Body of pancreas (tissue), 4 donors: ENCODE results near the gene MRE11. TPM values are rescaled to one million over a fixed set of nuclear protein-coding genes. Genes with fewer than 3 reads are reported as not detected.

Source experiments
- ATAC-seq: fragments of 150-250 bp; one replicate; pipeline ENCODE4 v1.9.1; 2016
- DNase-seq, 4 donors: peaks; one replicate each; pipeline ENCODE4 v3.0.0-alpha.2; 2019
- H3K27ac ChIP-seq, 4 donors: fragments of 200-600 bp; sonication (generic); 1 replicate in 3 of 4; 2 replicates in 1 of 4; pipeline versions ENCODE4 v1.5.1 to v1.6.1; 2016 to 2019; ENCODE audit warnings: mild to moderate bottlenecking in 1 of 4, mixed read lengths in 1 of 4, moderate library complexity in 1 of 4
- H3K27me3 ChIP-seq, 2 donors: fragments of 200-600 bp; sonication (generic); one replicate each; pipeline ENCODE4 v1.6.0; 2016; ENCODE audit warnings: mild to moderate bottlenecking in 1 of 2
- H3K36me3 ChIP-seq, 2 donors: fragments of 200-600 bp; sonication (generic); replicated peaks in 1 of 2; 2 replicates each; pipeline ENCODE4 v1.5.1; 2016; ENCODE audit warnings: low read depth in 2 of 2; ENCODE audit not compliant: insufficient read depth in 1 of 2
- H3K4me1 ChIP-seq: fragments of 200-600 bp; sonication (generic); one replicate; pipeline ENCODE4 v1.6.0; 2016
- H3K4me3 ChIP-seq, 2 donors: fragments of 200-600 bp; sonication (generic); 1 replicate in 1 of 2; 2 replicates in 1 of 2; pipeline ENCODE4 v1.5.1; 2016 to 2019
- H3K9me3 ChIP-seq, 3 donors: fragments of 200-600 bp; sonication (generic); 1 replicate in 2 of 3; 2 replicates in 1 of 3; pipeline ENCODE4 v1.5.1; 2016
- POLR2A ChIP-seq, 3 donors: fragments of 450-650 bp; IDR thresholded peaks; one replicate each; pipeline ENCODE4 v1.6.1; 2016; ENCODE audit warnings: antibody characterized with exemption in 3 of 3, mild to moderate bottlenecking in 2 of 3
- WGBS, 2 donors: methylation state at CpG; one replicate each; pipeline ENCODE4 v1.1.5; 2017; 5-methylcytosine and 5-hydroxymethylcytosine counted together
- intact Hi-C: fragments of 100-400 bp; cut with DNase I; formaldehyde crosslinking; loops from one replicate; pipeline ENCODE4 v1.15.1; 2023
- total RNA-seq, 2 donors: library from RNA; depleted of rRNA; stranded (reverse); fragments of >200 nt; gene quantifications; one replicate each; pipeline ENCODE4 v1.1.0, GENCODE V29; 2016
- TF ChIP-seq, protein P1 (sequence below), 7 experiments: fragments of 450-650 bp in 4 of 7; fragments of 200-600 bp in 3 of 7; sonication (generic) in 3 of 7; IDR thresholded peaks; one replicate each; pipeline ENCODE4 v1.5.1; 2016 to 2019; ENCODE audit warnings: antibody characterized with exemption in 7 of 7

MRE11 gene
- total RNA-seq, 2 donors from 2014 or later: 9.2 to 18.9 TPM

DNA sequence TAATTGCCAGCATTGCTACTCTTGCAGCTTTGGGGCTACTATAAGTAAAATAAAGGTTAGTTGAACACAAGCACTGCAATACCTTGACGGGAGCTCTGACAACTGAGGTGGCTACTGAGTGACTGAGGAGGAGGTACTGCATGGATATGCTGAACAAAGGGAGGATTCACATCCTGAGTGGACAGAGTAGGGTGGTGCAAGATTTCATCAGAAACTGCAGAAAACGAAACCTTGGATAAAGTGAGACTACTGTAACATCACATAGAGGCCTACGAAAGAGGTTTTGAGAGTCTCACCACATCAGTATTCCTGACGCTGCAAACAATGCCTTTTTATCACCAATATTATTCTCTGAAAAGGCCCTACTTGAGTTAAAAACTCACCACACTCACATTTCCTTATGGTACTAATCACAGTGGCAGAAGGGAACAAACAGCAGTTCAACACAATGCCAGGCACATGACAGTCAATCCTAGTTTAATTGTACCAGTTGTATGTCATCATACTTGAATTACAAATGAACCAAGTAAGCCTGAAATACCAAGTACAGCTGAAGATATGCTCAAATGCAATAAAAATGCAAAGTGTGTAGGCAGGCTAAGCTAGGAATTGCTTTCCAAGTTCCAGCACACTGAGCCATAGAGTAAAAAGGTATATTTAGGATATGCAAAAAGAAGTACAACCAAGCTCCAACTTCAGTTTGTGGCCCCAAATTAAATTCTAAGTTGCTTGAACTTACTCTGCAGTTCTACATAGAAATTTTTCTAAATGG is 88.4 kb downstream of the MRE11 start:
- H3K36me3 ChIP-seq: no peaks in the 10 kb centered on the region
- no peaks in the 10 kb centered on the region for H3K9me3 ChIP-seq
- H3K4me3 ChIP-seq: no peak overlapping the region
- H3K27ac ChIP-seq: no peak overlapping the region
- intact Hi-C loops: no loop called here
- no peak for ATAC-seq
- DNase-seq: no peak
- H3K4me1 ChIP-seq: peaks cover 13% of the 10 kb centered on the region
- no peak for TF ChIP-seq POLR2A (IDR thresholded peaks at IDR 0.05)
- TF ChIP-seq, protein P1, sequence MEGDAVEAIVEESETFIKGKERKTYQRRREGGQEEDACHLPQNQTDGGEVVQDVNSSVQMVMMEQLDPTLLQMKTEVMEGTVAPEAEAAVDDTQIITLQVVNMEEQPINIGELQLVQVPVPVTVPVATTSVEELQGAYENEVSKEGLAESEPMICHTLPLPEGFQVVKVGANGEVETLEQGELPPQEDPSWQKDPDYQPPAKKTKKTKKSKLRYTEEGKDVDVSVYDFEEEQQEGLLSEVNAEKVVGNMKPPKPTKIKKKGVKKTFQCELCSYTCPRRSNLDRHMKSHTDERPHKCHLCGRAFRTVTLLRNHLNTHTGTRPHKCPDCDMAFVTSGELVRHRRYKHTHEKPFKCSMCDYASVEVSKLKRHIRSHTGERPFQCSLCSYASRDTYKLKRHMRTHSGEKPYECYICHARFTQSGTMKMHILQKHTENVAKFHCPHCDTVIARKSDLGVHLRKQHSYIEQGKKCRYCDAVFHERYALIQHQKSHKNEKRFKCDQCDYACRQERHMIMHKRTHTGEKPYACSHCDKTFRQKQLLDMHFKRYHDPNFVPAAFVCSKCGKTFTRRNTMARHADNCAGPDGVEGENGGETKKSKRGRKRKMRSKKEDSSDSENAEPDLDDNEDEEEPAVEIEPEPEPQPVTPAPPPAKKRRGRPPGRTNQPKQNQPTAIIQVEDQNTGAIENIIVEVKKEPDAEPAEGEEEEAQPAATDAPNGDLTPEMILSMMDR (IDR thresholded peaks at IDR 0.05): no peak
- H3K27me3 ChIP-seq: peaks cover 0 to 9% of the 10 kb centered on the region in 2 donors
- 86 to 87% methylated on average over 4 of the region's 4 CpGs for WGBS, 2 donors

DNA sequence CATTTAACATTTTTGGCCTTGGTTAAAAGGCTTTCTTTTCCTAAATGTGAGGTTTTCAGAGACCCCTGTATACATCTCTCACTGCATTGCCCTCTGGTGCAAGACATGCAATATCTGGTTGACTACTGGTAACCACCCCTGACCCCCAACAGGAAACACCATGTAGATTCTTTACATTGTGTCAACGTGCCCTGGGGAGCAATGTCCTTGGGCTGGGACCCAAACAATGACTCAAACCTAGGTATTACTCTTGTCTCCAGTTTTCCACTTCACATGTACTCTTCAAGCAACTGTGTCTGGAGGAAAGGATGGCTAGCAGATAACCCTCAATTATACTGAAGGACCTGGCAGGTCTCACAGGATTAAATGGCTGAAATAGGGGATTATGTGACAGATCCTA is 91.3 kb downstream of the MRE11 start:
- Histone ChIP-seq H3K4me1 (peaks cover 13% of the 10 kb centered on the region), H3K36me3 (no peaks in the 10 kb centered on the region), H3K4me3 (no peak overlapping the region), H3K27ac (no peak overlapping the region), H3K9me3 (no peaks in the 10 kb centered on the region), H3K27me3 (peaks cover 0 to 9% of the 10 kb centered on the region in 2 donors)
- intact Hi-C loops: no loop called here
- WGBS, 2 donors: 0% methylated on average over 1 of the region's 1 CpG
- no peak for ATAC-seq
- DNase-seq: no peak
- TF ChIP-seq POLR2A (IDR thresholded peaks at IDR 0.05): no peak
- TF ChIP-seq, protein P1 (IDR thresholded peaks at IDR 0.05): no peak

DNA sequence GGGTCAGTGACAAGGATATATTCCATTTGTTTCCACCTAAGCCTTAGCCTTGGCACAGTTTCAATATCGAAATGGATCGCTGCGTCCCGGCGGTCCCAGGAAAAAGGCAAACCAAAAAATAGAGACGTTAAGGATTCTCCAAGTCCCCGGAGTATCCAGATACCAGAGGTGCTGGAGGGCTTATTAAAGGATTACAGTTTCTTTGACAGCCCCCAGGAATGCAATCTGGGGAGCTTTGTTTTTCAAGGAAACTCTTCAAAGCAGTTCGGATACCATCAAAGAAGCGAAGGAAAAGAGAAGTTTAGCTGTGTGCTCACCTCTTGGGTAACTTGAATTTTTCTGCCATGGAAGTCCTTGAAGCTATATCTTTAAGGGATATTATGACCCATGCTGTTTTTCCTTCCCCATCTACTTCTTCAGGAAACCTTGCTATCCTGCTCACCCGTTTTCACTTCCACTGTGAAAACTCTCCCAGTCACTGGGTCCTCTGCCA is 91.8 kb downstream of the MRE11 start:
- no peak overlapping the region for H3K27ac ChIP-seq

GRCh38 chr11:94400839-94401772 is 92.5 kb downstream of the MRE11 start, which contains the start of gene GPR83:
GPR83 (minus strand) TSS chr11:94401419; CDS start chr11:94401247, 172 bp downstream.
- no peak for ATAC-seq
- no peaks in the 10 kb centered on the region for H3K36me3 ChIP-seq
- intact Hi-C loops: no loop called here
- WGBS, 2 donors: 1 to 5% methylated on average over 24 to 73 of the region's 73 CpGs
- DNase-seq: no peak
- H3K27me3 ChIP-seq: peaks cover 0 to 9% of the 10 kb centered on the region in 2 donors
- H3K9me3 ChIP-seq: no peaks in the 10 kb centered on the region
- TF ChIP-seq, protein P1 (IDR thresholded peaks at IDR 0.05): no peak
- TF ChIP-seq POLR2A (IDR thresholded peaks at IDR 0.05): no peak
- no peak within 1 kb of the TSS for H3K4me3 ChIP-seq
- H3K4me1 ChIP-seq: peaks cover 13% of the 10 kb centered on the region
- H3K27ac ChIP-seq: no peak within 1 kb of the TSS

More for the DNA sequence above, 91.8 kb downstream of the MRE11 start:
- no peak for ATAC-seq
- Histone ChIP-seq H3K4me3 (no peak overlapping the region), H3K27me3 (peaks cover 0 to 9% of the 10 kb centered on the region in 2 donors), H3K4me1 (peaks cover 13% of the 10 kb centered on the region), H3K9me3 (no peaks in the 10 kb centered on the region), H3K36me3 (no peaks in the 10 kb centered on the region)
- intact Hi-C loops: no loop called here
- TF ChIP-seq, protein P1 (IDR thresholded peaks at IDR 0.05): no peak
- TF ChIP-seq POLR2A (IDR thresholded peaks at IDR 0.05): no peak
- WGBS, 2 donors: 8 to 16% methylated on average over 10 of the region's 10 CpGs
- no peak for DNase-seq
